SKM-1 treated with dmso at 0.1 percent for 144 hours (cell line): ENCODE data around the gene EPB41L2.
"Not testable (repeated sequence)": the region's sequence is repeated elsewhere in the genome, so short reads cannot be mapped to it uniquely, and the experiment has no call there.

ENCODE experiments used
- DNase-seq: peaks from one replicate; lab custom pipeline; 2025; ENCODE audit not compliant: unreplicated experiment; lab: John Stamatoyannopoulos, UW

EPB41L2 gene

DNA sequence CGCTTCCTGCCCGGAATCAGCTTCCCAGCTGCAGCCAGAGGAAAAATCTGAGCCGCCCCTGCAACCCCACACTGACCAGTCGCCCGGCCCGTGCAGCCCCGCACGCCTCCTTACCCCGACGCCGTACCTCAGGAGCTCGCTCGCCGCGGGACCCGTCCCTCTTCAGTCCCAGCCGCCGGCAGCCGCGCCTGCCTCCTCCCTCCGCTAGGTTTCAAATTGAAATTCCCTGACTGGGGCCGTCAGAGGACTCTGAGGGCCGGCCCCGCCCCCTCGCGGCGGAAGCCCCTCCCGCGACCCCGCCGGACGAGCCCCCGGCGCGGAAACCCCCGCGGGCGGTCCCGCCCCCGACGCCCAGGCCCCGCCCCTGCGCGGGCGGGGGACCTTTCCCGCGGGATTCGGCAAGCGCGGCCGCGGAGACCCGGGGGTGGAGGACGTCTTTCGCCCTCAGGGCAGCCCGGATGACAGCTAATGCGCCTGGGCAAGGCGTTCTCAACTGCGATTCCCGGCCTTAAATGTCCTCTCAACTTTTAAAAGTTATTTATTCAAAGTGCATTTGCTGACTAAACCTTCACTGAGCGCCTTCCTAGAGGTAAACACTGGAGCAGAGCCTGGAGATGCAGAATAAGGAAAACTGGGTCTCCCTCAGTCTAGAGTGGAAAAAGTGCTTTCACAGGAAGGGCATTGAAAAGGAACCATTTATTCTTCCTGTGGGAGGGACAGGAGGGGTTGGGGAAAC is at the start of gene EPB41L2:
Gene EPB41L2 (minus strand): TSS at position 218 of the 736 bp plus-strand sequence. CDS start 106,760 bp downstream, outside the sequence.
- DNase-seq: peak; percentile 80

DNA sequence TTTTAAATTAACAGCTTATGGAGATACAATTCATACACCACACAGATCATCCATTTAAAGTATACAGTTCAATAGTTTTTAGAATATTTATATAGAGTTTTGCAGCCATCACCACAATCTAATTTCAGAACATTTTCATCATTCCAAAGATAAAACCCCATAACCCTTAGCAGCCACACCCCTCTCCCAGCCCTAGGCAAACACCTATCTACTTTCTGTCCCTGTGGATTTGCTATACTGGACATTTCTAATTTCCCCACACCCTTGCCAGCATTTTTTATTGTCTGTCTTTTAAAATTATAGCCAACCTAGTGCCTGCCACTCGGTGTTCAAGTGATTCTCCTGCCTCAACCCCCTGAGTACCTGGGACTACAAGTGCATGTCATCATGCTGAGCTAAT is 49.2 kb upstream of the EPB41L2 start:
- DNase-seq: no peak

DNA sequence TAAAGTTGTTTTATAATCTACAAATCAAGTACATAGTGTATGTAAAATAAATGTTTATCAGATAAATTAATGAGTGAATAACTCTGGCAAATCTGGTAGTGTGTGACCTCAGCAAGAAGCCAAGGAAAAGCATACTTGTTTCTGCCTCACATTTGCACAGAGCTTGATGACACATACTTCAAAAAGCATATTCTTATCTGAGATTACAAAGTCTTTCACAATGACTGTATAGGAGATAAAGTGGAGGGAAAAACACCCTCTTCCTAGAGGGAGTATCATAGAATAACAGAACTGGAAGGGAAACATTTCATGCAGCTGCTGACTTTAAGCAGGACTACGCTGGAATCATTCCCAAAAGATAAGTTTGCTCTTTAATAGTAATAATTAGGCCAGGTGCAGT is 44.1 kb upstream of the EPB41L2 start:
- no peak for DNase-seq

DNA sequence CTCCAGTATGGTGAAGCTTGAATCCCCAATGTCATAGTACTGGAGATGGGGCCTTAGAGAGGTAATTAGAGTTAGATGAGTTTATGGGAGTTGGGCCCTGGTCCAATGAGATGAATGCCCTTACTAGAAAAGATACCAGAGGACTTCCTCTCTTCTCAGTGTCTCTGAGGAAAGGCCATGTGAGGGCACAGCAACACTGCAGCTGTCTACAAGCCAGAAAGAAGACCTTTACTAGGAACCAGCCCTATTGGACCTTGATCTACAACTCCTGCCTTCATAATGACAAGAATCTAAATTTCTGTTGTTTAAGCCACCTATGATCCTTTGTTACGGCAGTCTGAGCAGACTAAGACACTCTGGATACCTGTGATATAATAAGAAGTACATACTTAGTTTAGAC is 40.9 kb upstream of the EPB41L2 start:
- no peak for DNase-seq

DNA sequence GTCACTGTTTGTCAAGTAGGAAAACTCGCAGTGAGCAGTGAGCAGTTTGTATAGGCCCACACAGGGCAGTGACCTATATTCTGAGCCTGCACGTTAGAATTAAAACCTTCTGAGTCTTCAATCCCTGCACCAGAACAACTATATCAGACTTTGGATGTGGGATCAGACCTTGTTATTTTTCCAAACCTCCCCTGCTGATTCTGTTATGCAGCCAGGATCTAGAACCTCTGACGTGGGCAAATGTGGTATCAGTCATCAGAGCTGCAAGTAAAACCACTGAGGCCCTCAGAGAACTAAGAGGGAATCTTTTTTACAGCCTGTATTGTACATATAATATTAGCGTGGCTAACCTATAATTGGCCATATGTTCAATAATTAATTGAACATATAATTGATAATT is 40.3 kb upstream of the EPB41L2 start:
- DNase-seq: no peak

DNA sequence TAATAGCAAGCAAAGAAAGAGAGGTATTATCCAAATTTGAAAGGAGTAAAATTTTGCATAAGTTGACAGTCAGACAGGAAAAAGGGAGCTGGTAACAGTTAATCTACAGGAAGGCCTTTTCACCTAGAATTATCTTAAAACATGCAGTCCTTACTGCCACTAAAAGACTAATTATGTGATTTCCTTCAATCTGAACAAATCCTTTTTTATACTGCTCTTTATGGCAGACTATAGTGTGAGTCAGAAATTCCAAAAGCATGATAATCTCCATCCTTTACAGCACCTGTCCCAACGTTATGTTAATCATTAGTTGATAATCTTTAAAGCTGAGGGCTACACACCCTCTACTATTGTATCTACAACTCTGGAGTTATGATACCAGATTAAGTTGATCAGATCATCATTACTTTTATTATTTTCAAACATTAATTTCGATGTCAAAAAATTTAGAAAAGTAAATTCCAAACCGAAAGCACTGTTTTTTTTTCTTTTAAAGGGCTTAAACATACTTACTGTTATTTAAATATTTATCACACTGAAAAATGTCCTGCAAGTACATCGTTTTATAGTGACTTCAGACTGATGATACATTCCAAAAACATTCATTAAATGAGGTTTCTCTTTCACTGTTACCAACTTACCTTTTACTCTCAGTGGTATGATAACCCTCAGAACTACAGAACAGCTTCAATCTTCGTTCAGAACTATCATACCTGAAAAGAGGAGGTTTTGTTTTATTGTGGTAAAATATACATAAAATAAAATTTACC is 39.1 kb upstream of the EPB41L2 start:
- DNase-seq: no peak

DNA sequence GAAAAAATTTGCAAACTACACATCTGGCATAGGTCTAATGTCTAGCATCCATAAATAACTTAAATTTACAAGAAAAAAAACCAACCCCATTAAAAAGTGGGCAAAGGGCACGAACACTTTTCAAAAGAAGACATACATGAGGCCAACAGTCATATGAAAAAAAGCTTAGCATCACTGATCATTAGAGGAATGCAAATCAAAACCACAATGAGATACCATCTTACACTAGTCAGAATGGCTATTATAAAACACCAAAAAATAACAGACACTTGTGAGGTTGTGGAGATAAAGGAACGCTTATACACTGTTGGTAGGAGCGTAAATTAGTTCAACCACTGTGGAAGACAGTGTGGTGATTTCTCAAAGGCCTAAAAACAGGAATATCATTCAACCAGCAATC is 33.7 kb upstream of the EPB41L2 start:
- DNase-seq: no peak

DNA sequence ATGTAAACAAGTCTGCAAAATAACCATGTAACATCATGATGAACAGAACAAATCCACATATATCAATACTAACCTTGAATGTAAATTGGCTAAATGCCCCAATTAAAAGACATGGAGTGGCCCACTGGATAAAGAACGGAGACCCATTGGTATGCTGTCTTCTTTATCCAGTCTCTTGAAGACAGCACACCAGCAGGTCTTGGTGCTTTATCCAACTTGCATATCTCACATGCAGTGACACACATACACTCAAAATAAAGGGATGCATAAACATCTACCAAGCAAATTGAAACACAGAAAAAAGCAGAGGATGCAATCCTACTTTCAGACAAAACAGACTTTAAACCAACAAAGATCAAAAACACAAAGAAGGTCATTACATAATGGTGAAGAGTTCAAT is 30.3 kb upstream of the EPB41L2 start:
- DNase-seq: no peak

DNA sequence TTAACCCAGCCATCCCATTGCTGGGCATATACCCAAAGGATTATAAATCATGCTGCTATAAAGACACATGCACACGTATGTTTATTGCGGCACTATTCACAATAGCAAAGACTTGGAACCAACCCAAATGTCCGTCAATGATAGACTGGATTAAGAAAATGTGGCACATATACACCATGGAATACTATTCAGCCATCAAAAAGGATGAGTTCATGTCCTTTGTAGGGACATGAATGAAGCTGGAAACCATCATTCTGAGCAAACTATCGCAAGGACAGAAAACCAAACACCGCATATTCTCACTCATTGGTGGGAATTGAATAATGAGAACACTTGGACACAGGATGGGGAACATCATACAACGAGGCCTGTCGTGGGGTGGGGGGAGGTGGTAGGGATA is 28.9 kb upstream of the EPB41L2 start:
- not testable (repeated sequence) for DNase-seq

DNA sequence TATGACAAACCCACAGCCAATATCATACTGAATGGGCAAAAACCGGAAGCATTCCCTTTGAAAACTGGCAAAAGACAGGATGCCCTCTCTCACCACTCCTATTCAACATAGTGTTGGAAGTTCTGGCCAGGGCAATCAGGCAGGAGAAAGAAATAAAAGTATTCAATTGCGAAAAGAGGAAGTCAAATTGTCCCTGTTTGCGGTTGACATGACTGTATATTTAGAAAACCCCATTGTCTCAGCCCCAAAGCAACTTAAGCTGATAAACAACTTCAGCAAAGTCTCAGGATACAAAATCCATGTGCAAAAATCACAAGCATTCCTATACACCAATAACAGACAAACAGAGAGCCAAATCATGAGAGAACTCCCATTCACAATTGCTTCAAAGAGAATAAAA is 27.3 kb upstream of the EPB41L2 start:
- DNase-seq: not testable (repeated sequence)

DNA sequence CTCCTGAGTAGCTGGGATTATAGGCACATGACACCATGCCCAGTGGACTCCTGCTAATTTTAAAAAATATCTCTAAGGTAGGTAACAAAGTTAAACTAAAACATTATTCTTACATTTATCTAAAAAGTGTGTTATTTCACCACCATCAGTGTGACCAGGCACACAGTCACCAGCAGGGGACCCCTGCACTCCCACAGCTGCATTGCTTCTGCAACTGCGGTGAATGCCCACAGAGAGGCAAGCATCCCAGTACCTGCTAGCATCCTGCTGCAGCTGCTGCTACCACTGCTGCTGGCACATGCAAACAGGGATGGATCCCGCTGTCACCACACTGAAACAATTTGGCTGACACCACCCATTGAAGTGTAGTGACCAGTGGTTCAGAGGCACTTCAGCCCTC is 21.9 kb upstream of the EPB41L2 start:
- no peak for DNase-seq

DNA sequence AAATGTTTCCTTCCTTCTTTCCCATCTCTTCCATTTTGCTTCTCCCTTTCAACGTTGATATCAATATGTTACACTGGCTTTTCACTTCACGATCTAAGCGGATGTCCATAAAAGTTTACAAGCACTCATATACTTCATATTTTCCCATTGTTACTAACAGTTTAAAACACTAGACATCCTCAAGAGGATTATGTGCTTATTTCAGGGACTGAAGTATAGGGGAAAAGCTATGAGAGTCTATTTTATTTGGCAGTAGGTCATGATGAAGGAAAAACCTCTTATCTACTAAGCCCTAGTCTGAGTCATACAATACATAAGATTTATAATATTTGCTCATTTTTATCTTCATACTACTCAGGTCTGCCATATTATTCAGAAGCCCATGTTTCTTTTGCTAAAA is 20.6 kb upstream of the EPB41L2 start:
- no peak for DNase-seq

DNA sequence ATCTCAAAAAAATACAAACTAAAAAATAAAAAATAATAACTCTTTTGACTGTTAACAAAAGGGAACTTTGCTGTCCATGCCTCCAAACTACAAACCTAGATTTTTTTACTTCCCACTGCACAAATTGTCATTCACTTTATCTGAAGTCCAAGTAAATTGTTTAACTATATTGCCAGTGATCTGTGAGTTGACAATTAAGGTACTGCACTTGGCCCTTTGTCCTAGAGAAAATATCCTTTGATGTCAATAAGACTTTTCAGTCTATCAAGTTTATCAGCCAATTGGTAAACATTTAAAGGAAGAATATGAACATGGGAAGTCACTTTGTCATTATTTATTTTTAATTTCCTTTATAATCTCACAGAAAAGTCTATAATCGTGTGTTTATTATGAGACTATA is 19.3 kb upstream of the EPB41L2 start:
- DNase-seq: no peak

DNA sequence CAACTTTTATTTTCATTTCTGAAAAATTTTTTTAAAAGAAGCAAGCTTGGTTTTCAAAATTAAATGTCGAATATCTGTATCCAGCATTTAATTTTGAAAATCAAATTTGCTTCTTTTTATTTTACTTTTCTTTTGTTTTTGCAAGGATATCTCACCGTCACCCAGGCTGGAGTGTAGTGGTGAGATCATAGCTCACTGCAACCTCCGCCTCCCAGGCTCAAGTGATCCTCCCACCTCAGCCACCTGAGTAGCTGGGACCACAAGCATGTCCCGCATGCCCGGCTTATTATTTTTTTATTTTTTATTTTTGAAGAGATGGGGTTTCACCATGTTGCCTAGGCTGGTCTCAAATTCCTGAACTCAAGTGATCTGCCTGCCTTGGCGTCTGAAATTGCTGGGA is 17.0 kb upstream of the EPB41L2 start:
- DNase-seq: no peak

DNA sequence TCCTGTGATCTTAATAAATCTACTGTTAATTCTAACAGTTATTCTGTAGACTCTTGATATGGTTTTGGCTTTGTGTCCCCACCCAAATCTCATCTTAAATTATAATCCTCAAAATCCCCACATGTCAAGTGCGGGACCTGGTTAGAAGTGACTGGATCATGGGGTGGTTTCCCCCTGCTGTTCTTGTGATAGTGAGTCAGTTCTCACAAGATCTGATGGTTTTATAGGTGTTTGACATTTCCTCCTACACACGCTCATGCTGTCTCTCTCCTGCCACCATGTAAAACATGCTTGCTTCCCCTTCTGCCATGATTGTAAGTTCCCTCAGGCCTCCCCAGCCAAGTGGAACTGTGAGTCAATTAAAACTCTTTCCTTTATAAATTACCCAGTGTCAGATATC is 10.5 kb upstream of the EPB41L2 start:
- no peak for DNase-seq

DNA sequence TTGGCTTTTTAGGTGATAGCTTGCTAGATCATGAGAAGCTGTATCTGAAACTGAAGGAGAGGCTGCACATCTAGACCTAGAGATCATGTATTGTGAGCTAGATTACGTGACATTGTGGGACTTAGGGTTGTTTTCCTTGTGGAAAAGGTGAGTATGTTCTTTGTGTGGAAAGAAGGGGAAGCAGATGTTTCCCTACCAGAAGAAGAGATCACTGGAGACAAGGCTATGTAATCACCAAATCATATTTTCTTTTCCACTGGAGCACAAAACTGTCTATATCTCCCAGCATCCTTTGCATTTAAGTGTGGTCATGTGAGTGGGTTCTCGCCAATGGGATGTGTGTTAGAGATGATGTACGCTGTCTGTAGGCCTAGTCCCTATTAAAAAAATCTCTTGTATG is 7.0 kb upstream of the EPB41L2 start:
- DNase-seq: no peak

DNA sequence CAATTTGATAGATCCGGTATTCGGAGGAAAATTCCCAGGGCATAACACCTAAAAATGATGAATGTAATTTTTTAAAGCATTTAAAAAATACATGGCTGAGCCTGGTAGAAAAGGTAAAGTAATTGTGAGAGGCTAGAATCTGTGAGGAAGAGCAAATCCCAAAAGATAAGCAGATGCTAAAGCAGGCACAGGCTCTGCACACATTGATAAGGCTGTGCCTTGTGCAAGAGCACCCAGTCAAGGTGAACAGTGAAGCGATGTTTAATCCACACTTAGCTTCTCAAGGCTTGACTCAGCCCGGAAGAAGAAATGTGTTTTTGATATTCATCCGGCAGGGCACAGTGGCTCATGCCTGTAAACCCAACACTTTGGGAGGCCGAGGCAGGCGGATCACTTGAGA is 5.1 kb upstream of the EPB41L2 start:
- DNase-seq: no peak

DNA sequence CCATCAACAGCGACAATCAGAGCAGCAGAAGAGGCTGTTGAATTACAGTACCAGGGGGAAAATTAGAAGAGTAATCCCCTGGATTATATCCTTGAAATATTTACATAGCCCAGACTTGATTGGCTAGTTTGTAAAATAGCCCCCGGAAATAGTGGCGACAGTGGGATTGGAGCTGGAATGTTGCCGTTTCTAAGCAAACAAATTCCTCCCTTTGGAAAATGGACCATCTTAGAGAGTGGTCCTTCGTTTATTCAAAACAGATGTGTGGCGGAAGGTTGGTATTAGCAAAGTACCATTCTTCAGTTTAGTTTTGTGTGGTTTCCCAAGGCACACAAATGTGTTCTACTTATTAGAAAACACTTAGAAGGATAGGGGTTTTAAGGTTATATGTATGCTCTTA is 4.5 kb upstream of the EPB41L2 start:
- DNase-seq: no peak

DNA sequence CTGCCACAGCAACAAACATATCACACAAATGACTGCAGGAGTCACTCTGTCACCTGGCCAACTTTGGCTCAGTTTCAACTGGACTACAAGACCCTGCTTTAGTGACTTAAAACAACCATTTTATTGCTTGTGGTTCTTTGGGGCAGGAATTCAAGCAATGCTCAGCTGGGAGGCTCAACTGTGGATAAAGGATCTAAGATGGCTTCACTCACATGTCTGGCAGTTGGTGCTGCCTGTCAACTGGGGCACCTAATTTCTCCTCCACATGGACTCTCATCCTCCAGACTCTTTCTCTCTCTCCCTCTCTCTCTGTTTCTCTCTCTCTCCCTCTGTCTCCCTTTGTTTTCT is 2.8 kb upstream of the EPB41L2 start:
- DNase-seq: no peak

DNA sequence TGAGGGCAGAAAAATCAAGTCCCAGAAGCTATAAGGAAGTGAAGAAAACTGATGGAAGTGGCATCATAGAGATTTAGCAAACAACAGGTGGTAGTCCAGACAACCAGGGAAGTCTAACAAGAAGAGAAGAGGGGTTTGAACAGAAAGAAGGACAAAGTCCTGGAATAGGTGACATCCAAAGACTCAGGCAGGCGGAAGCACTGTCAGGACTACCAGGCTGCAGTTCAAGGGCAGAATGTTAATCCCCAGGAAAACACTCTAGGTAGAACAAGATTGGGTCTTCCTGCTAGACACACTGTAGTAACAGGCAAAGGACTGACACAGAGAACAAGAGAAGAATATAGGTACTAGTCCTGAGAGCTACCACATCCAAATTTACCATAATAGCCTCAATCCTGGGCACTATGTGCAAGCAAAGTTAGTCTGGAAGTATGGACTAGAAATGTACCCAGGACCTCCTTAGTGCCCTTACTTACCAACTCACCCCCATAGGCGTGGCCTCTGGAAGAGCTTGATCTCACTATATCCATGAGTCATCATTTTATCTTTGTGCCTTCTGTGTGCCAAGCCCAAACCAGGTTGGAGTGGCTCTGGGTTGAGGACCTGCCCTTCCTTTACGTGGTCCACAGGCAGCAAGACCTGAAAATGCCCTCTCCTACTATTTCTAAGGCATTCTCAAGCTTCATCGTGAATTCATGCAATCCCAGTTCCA is 2.2 kb upstream of the EPB41L2 start:
- no peak for DNase-seq

DNA sequence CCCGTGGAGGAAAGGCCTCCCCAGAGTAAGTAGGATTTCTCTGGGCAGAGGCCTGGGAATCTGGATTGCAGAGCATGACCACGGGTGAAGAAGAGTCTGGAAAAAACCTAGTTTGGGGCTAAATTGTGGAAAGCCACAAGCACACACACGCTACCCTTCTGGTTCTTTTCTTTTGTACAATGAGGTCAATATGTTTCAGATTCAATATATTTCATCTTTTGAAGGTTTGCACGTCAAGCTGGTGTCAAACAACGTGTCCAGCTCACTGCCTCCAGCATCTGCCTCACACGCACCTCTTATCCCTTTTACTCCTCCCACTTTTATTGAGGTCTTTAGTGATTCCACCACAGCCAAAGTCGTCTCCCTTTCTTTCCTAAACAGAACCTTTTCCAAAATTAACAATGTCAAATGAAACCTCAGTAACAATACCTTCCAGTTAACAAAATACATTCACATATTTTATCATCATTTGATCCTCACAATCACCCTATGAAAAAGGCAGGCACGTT is 773 bp upstream of the EPB41L2 start:
- DNase-seq: no peak
